HT-29 (cell line): ENCODE data around the gene MYH14. TPM values are rescaled to one million over a fixed set of nuclear protein-coding genes. Genes with fewer than 3 reads are reported as not detected.

ENCODE experiments used
- DNase-seq: peaks from one replicate; pipeline ENCODE4 v3.0.0-alpha.2; 2015; ENCODE audit warnings: low spot score
- total RNA-seq: library from RNA; depleted of rRNA; stranded (reverse); fragments of >200 nt; shearing (Covaris generic); gene quantifications from 2 replicates; pipeline ENCODE4 v1.2.3, GENCODE V29; 2014

Gene MYH14
- total RNA-seq, 1 experiment from 2014 or later, result 172 TPM

DNA sequence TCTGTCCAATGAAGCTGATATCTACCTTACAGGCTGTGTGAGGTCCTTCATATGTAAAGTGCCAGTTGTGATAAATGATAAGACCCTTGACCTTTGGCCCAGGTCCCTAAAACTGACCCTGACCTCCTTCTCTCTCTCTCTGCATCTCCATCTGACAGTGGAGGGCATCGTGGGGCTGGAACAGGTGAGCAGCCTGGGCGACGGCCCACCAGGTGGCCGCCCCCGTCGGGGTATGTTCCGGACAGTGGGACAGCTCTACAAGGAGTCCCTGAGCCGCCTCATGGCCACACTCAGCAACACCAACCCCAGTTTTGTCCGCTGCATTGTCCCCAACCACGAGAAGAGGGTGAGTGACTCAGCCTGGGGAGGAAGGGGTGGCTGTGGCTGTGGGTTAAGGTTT lies 53.7 kb downstream of the MYH14 start:
- DNase-seq, result no peak

DNA sequence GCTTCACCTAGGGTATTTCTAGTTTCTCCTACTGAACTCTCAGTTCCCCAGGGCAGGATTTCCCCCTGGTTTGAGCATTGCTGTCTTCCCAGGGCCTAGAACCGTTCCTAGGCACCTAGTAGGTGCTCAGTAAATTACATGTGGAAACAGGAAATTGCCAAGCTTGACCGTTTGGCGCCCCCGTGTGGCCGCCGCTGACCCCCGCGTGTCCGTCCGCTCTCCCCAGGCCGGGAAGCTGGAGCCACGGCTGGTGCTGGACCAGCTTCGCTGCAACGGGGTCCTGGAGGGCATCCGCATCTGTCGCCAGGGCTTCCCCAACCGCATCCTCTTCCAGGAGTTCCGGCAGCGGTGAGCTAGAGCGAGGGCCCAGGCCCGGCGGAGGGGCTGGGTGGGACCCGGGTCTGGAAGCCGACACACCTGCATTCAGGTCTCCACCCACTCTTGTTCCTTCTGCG lies 55.5 kb downstream of the MYH14 start:
- DNase-seq, result peak; percentile 48

DNA sequence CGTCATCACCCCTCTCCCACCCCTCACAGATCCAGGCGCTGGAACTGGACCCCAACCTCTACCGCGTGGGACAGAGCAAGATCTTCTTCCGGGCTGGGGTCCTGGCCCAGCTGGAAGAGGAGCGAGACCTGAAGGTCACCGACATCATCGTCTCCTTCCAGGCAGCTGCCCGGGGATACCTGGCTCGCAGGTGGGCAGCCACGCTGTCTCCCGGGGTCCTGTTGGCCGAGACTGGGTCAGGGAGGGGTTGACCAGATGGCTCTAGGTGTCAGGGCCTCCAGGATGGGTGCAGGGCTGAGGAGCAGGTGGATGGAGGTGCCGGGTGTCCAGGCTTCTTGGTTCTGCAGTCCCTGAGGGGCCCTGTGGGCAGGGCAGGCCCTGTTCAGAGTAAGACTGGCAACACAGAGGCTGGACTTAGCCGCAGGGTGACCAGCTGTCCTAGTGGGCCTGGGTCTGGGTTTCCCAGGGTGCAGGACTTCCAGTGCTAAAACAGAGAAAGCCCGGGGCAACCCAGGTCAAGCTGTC lies 58.1 kb downstream of the MYH14 start:
- DNase-seq, result no peak

DNA sequence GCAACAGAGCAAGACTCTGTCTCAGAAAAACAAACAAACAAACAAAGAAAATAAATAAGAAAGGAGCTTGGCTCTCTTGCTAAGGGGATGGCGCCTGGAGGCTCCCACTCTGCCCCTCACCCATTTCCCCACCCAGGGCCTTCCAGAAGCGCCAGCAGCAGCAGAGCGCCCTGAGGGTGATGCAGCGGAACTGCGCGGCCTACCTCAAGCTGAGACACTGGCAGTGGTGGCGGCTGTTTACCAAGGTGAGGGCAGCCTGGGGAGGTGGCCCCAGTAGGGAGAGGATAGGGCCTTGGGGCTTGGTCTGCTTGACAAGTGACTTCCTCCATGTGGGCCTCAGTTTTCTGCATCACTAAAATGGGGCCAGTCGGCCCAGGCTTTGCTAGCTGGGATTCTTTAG lies 59.8 kb downstream of the MYH14 start:
- DNase-seq, result no peak

DNA sequence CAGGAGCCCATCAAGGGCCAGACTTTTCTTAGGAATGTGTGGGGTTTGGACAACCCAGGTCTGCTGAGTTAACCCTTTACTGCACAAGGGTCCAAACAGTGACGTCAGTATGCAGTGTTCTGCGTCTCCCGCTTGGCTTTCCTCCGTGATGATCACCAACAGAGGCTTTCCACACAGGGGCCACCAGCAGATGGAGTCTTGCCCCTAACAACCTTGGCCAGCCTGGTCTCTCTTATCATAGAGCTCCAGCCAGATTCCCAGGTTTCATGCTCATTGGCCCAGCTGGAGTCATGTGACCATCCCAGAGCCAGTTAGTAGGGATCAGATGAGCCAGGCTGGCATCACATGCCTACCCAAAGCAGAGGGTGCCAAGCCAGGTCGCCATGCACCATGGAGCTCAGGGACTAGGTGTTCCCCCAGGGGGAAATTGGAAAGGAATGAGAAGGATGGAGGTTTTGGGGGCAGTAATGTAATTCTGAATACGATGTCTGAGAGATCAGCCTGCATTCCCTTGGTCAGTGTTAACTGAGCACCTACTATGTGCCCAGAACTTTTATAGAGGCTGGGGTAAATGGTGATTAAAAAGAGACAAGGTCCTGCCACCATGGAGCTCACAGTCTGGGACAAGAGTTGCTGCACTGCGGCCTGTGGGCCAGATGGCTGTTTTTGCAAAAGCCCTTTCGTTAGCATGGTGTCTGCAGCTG lies 61.2 kb downstream of the MYH14 start:
- no peak for DNase-seq

DNA sequence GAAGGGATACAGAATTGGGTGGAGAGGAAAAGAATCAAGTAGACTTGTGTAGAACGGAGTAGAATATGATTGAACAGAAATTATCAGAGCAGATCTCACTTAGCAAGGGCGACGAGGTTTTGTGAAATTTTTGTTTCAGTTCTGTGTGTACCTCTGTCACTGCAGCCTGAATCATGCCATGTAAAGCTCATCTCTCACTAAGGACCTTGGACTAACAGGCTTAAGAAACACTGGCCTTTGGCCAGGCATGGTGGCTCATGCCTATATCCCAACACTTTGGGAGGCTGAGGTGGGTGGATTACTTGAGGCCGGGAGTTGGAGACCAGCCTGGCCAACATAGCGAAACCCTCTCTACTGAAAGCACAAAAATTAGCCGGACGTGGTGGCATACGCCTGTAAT lies 62.6 kb downstream of the MYH14 start:
- no peak for DNase-seq

DNA sequence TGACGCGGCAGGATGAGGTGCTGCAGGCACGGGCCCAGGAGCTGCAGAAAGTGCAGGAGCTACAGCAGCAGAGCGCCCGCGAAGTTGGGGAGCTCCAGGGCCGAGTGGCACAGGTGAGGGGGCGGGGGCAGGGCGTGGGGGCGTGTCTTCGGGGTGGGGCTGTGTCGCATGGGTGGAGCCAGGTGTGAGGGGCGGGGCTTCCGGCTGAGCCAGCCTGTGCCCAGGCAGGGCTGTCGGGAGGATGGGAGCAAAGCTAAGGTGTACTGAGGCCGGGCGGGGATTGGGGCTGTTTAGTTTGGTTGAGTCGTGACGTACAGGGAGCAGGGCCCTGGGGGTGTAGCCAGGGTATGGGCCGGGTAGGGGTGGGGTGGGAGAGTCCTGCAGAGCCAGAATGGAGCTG lies 63.5 kb downstream of the MYH14 start:
- peak; percentile 73 for DNase-seq

DNA sequence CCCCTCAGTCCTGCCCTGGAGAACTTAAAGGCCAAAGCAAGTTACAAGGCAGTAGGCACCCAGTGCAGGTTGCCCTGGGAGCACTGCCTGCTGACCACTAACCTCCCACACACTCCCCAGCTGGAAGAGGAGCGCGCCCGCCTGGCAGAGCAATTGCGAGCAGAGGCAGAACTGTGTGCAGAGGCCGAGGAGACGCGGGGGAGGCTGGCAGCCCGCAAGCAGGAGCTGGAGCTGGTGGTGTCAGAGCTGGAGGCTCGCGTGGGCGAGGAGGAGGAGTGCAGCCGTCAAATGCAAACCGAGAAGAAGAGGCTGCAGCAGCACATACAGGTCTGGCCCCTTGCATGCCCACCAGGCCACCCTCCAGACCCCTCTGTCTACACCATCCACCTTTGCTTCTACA lies 64.6 kb downstream of the MYH14 start:
- DNase-seq, result no peak

DNA sequence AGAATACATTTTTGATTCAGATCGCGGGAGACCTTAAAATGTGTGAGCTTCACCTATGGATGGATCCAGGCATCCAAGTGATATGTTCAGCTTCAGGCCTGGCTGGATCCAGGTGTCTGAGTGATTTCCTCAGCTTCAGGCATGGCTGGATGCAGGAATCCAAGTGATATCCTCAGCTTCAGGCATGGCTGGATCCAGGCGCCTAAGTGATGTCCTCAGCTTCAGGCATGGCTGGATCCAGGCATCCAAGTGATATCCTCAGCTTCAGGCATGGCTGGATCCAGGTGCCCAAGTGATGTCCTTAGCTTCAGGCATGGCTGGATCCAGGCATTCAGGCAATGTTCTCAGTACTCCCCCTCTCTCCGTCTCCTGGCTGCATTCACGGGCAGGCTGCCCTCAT lies 65.1 kb downstream of the MYH14 start:
- no peak for DNase-seq

DNA sequence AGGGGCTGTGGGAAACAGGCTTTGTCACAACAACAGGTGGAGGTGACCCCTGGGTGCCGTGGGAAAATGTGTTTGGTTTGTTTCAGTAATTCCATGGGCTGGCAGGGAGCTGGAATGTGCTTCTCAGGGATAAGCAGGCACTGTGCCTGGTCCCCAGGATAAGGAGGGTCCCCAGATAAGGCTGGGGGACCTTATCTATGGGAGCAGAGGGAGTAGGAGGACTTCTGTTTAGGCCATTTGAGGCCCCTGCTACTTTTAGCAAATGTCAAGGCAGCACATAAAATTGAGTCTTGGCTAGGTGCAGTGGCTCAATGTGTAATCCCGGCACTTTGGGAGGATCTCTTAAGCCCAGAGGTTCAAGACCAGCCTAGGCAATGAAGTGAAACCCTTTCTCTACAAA lies 66.2 kb downstream of the MYH14 start:
- DNase-seq, result no peak

DNA sequence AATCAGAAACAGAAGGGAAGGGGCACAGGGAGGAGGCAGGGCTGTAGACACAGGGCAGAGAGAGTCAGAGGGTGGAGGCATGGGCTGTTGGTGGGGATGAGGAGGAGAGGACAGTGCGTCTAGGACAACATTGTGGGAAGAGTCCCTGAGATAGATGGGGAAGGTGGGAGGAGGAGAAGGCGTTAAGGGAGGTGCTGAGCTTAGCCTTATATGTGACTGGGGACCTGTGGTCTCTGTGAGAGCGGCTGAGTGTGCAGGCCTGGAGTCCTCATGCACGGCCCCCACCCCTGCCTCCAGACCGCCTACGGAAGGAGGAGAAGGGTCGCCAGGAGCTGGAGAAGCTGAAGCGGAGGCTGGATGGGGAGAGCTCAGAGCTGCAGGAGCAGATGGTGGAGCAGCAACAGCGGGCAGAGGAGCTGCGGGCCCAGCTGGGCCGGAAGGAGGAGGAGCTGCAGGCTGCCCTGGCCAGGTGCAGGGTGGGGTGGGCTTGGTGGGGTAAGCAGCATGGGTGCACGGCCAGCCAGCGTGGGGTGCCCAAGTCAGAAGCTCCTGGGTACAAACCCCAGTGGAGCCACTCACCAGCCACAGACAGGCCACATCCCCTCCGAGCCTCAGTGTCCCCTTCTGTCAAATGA lies 69.0 kb downstream of the MYH14 start:
- no peak for DNase-seq

DNA sequence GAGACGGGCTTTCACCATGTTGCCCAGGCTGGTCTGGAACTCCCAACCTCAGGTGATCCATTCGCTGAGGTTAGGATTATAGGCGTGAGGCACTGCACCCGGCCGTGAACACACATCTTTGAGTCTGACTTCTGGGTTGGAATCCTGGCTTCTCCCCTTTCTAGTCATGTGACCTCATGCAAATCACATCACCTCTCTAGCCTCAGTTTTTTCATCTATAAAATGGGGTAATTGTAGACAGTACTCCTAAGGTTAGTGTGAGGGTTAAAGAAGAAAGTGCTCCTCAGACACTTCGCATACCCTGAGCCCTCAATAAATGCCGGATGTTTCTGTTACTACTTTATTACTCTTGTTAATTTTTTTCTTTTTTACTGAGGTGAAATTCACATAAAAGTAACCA lies 70.4 kb downstream of the MYH14 start:
- no peak for DNase-seq

DNA sequence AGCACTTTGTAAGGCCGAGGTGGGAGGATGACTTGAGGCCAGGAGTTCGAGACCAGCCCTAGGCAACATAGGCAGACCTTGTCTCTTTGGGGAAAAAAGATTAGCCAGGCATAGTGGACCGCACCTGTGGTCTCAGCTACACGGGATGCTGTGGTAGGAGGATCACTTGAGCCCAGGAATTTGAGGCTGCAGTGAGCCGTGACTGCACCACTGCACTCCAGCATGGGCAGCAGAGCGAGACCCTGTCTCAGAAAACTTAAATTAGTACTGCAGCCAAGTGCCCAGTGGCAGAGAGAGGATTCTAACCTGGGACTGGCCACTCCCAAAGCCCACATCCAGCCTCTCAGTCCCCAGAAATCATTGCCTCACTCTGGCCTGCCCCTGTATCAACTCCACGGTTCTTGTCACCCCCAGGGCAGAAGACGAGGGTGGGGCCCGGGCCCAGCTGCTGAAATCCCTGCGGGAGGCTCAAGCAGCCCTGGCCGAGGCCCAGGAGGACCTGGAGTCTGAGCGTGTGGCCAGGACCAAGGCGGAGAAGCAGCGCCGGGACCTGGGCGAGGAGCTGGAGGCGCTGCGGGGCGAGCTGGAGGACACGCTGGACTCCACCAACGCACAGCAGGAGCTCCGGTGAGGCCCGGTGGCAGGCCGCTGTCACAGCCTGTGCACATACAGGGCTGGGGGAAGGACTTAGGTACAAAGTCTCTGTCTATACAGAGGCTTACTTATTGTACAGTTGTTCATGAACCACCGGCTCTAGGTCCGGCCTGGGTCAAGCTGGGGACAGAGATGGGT lies 72.4 kb downstream of the MYH14 start:
- DNase-seq, result no peak

DNA sequence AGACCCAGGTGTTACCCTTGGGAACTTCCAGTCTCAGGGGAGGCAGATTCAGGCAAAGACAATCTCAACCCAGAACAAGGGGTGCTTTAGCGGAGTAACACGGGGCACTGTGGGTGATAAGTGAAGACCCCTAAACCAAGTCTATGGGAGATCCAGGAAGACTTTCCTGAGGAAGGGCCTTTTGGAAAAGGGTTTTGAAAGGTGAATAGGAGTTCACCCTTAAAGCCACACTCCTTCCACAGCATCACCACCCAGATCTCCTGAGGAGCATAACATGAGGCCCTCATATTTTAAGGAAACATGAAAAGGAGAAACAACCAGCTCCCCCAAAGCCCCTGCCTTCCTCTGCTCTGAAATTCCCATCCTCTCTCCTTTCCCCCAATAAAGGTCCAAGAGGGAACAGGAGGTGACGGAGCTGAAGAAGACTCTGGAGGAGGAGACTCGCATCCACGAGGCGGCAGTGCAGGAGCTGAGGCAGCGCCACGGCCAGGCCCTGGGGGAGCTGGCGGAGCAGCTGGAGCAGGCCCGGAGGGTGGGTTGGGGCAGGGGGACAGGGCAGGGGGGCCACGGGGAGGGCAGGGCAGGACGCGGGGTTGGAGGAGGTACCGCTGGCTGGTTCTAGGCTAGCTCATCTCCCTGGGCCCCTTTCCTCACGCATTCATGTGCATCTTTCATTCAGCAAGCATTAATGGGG lies 73.1 kb downstream of the MYH14 start:
- DNase-seq, result no peak

DNA sequence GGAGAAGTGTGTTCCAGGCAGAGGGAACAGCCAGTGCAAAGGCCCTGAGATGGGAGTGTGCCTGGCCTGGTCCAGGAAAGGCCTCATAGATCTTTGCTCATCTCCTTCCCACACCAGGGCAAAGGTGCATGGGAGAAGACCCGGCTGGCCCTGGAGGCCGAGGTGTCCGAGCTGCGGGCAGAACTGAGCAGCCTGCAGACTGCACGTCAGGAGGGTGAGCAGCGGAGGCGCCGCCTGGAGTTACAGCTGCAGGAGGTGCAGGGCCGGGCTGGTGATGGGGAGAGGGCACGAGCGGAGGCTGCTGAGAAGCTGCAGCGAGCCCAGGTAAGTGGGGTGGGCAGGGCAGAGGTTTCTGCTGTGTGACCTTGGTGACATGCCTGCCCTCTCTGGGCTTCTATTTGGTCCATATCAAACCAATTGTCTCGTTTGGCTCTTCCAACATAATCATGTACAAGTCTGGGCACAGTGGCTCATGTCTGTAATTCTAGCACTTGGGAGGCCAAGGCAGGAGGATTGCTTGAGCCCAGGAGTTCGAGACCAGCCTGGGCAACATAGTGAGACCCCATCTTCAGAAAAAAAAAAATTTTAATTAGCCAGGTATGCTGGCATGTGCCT lies 74.7 kb downstream of the MYH14 start:
- no peak for DNase-seq

DNA sequence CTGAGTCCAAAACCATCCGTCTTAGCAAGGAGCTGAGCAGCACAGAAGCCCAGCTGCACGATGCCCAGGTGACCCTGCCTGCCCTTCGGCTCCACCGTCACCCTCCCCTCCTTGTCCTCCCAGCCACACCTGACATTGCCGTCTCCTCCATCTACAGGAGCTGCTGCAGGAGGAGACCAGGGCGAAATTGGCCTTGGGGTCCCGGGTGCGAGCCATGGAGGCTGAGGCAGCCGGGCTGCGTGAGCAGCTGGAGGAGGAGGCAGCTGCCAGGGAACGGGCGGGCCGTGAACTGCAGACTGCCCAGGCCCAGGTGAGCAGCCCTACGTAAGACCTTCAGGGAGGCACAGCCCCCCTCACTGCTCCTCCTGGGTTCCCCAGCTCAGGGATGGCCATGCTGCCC lies 76.7 kb downstream of the MYH14 start:
- no peak for DNase-seq

DNA sequence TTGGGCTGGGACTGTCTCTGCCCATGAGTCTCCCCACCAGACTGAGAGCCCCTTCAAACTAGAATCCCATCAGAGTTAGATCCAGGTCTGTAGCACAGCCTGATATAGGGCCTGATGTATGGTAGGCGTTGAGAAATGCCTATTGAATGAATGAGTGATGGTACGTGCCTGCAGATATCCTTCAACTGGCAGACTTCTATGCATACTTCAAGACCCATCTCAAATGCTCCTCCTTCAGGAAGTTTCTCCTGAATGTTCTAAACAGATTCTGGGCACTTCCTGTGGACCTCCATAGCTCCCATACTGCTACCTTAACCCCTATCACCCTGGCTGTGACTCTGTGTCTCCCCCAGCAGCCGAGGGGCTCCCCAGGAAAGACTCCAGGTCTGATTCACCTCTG lies 77.6 kb downstream of the MYH14 start:
- DNase-seq, result no peak

DNA sequence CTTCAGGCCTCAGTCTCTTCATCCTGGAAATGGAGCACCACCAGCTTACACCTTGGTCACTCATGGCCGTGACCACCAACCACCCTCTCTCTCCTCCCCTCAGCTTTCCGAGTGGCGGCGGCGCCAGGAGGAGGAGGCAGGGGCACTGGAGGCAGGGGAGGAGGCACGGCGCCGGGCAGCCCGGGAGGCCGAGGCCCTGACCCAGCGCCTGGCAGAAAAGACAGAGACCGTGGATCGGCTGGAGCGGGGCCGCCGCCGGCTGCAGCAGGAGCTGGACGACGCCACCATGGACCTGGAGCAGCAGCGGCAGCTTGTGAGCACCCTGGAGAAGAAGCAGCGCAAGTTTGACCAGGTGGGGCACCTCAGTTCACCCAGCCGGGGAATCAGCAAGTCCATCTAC lies 78.1 kb downstream of the MYH14 start:
- no peak for DNase-seq

DNA sequence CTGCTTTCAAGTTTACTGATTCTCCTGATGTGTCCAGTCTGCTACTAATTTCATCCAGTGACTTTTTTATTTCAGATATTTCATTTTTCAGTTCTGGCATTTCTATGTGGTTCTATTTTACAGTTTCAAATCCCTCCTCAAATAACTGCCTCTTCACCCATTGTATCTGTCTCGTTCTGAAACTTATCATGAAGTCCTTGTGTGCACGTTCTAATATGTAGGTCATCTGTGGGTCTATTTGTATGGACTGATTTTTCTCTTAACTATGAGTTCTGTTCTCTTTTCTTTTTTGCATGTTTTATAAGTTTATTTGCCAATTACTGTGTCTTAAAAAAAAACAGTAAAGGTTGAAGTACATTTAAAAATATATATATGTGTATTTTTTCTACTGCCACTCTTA lies 82.4 kb downstream of the MYH14 start:
- DNase-seq, result no peak

DNA sequence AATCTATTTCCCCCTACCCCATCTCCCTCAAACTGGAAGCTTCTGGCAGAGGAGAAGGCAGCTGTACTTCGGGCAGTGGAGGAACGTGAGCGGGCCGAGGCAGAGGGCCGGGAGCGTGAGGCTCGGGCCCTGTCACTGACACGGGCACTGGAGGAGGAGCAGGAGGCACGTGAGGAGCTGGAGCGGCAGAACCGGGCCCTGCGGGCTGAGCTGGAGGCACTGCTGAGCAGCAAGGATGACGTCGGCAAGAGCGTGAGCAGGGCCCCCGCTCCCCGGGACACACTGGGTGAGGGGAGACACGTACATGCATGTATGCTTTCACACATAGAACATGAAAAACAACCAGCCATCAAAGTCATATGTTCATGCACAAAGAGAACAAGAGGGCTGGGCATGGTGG lies 83.0 kb downstream of the MYH14 start:
- DNase-seq, result no peak

DNA sequence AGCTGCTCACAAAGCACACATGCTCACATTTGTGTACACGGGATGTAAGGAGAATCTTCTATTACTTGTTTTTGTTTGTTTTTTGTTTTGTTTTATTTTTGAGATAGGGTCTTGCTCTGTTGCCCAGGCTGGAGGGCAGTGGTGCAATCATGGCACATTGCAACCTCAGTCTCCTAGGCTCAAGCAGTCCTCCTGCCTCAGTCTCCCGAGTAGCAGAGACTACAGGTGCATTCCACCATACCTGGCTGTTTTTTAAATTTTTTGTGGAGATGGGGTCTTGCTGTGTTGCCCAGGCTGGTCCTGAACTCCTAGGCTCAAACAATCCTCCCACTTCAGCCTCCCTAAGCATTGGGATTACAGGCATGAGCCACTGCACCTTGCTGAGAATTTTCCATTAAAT lies 83.9 kb downstream of the MYH14 start:
- no peak for DNase-seq

DNA sequence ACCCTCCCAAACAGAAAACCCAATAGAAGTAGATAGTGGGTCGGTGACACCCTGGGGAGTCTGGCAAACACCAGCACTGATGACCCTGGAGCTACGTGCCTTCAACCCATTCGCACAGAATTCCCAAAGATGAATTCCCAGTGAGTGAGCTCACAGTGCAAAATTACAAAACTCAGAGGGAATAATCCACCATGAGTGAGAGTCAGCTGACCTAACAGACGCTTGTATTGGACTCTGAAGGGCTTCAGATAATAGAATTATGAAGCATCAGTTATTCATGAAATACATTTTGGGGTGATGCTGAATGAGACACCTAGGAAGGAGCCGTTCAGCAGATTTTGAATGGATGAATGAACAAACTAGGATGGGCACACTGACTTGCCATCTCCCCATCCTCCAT lies 85.5 kb downstream of the MYH14 start:
- DNase-seq, result no peak
